GM12878 (cell line): ENCODE results near the gene FDX2. TPM values are rescaled to one million over a fixed set of nuclear protein-coding genes. Genes with fewer than 3 reads are reported as not detected.

Experiments used
- ATAC-seq: fragments of 200-7000 bp; cut with Tn5 transposase; 3 replicates; pipeline ENCODE4 v1.9.1; 2020; ENCODE audit warnings: mild to moderate bottlenecking, moderate library complexity
- BruUV-seq: library from RNA; stranded (reverse); fragments of 400-500 nt; replicated peaks from 2 replicates; lab custom pipeline; 2021; lab: Mats Ljungman, UMichigan
- CTCF ChIA-PET: fragments of 300-600 bp; sonication (Branson Sonifier 250); formaldehyde crosslinking; extraction: SDS; loops from one replicate; lab custom pipeline; 2021; ENCODE audit warnings: inconsistent platforms; lab: Yijun Ruan, JAX
- POLR2A ChIA-PET: fragments of 350-600 bp; formaldehyde crosslinking; extraction: SDS; loops from one replicate; lab custom pipeline; 2021; ENCODE audit warnings: inconsistent platforms; lab: Charles Lee
- RAD21 ChIA-PET: fragments of 300-600 bp; sonication (Branson Sonifier 250); formaldehyde crosslinking; loops from one replicate; lab custom pipeline; 2023; ENCODE audit warnings: antibody characterized with exemption; ENCODE audit not compliant: unreplicated experiment; lab: Charles Lee
- SMC1A ChIA-PET: fragments of 300-600 bp; sonication (Branson Sonifier 250); formaldehyde crosslinking; loops from one replicate; lab custom pipeline; 2023; ENCODE audit not compliant: unreplicated experiment, uncharacterized antibody; lab: Charles Lee
- DNase-seq: peaks from one replicate; pipeline ENCODE4 v3.0.0-alpha.2; 2011; ENCODE audit warnings: low read depth, low spot score
- FAIRE-seq: peaks from 3 replicates; lab custom pipeline; 2011; peaks lifted over from hg19 to GRCh38; lab: Jason Lieb, UNC
- H2AFZ ChIP-seq: 2 replicates; pipeline ENCODE4 v1.6.0; 2011; ENCODE audit warnings: low read depth, low read length, control low read depth; ENCODE audit not compliant: control insufficient read depth
- H3K27ac ChIP-seq: 2 replicates; pipeline ENCODE4 v1.5.1; 2011; ENCODE audit warnings: control low read depth; ENCODE audit not compliant: control insufficient read depth, insufficient read depth
- H3K27me3 ChIP-seq, 2 experiments: replicated peaks in 1 of 2; 2 replicates each; pipeline versions ENCODE4 v1.6.0 to v1.6.1; 2011; ENCODE audit warnings: low read length in 1 of 2; ENCODE audit not compliant: control insufficient read depth in 2 of 2, insufficient read depth in 2 of 2
- H3K36me3 ChIP-seq, 2 experiments: 2 replicates each; pipeline ENCODE4 v1.5.1; 2011; ENCODE audit warnings: low read length in 1 of 2; ENCODE audit not compliant: control insufficient read depth in 2 of 2, insufficient read depth in 2 of 2
- H3K4me1 ChIP-seq: 2 replicates; pipeline ENCODE4 v1.6.1; 2011; ENCODE audit warnings: mild to moderate bottlenecking, low read length, moderate library complexity, mixed read lengths; ENCODE audit not compliant: control insufficient read depth, insufficient read depth
- H3K4me2 ChIP-seq: 2 replicates; pipeline ENCODE4 v1.6.0; 2011; ENCODE audit warnings: control low read depth; ENCODE audit not compliant: control insufficient read depth, insufficient read depth
- H3K4me3 ChIP-seq: fragments of 200-600 bp; sonication (generic); 2 replicates; pipeline ENCODE4 v1.5.1; 2016
- H3K79me2 ChIP-seq: 2 replicates; pipeline ENCODE4 v1.6.0; 2011; ENCODE audit warnings: low read length; ENCODE audit not compliant: control insufficient read depth, insufficient read depth
- H3K9ac ChIP-seq: 2 replicates; pipeline ENCODE4 v1.8.0; 2011; ENCODE audit warnings: low read length, control low read depth, mixed read lengths; ENCODE audit not compliant: control insufficient read depth, insufficient read depth
- H3K9me3 ChIP-seq: replicated peaks from 3 replicates; pipeline ENCODE4 v1.5.1; 2011; ENCODE audit warnings: mild to moderate bottlenecking, low read length; ENCODE audit not compliant: control insufficient read depth, insufficient read depth
- H4K20me1 ChIP-seq: 2 replicates; pipeline ENCODE4 v1.6.0; 2011; ENCODE audit not compliant: control insufficient read depth, insufficient read depth
- CBX5 ChIP-seq: sonication (generic); IDR thresholded peaks from 2 replicates; pipeline ENCODE4 v1.6.1; 2016; ENCODE audit warnings: low read depth, moderate library complexity, mild to moderate bottlenecking, inconsistent platforms
- CHD4 ChIP-seq: fragments of 200-600 bp; sonication (generic); IDR thresholded peaks from 2 replicates; pipeline ENCODE4 v1.6.1; 2016; ENCODE audit warnings: mild to moderate bottlenecking
- EED ChIP-seq: sonication (generic); IDR thresholded peaks from 2 replicates; pipeline ENCODE4 v1.6.1; 2016; ENCODE audit warnings: antibody characterized with exemption, low read depth
- EP300 ChIP-seq, 2 experiments: fragments of 150-350 bp in 1 of 2; IDR thresholded peaks; 2 replicates each; pipeline ENCODE4 v1.6.1; 2011 to 2012; ENCODE audit warnings: low read depth in 2 of 2, low read length in 2 of 2, borderline replicate concordance in 1 of 2, improper control_type of control experiment in 1 of 2, inconsistent platforms in 1 of 2; ENCODE audit not compliant: control insufficient read depth in 1 of 2
- ESRRA ChIP-seq: IDR thresholded peaks from 2 replicates; pipeline ENCODE4 v1.6.1; 2012; ENCODE audit warnings: mild to moderate bottlenecking, low read length, improper control_type of control experiment
- FOS ChIP-seq: IDR thresholded peaks from 3 replicates; pipeline ENCODE4 v1.6.1; 2011; ENCODE audit warnings: borderline replicate concordance; ENCODE audit not compliant: insufficient read length; ENCODE audit errors: extremely low read depth
- GATAD2B ChIP-seq: fragments of 450-650 bp; conservative IDR thresholded peaks from 2 replicates; pipeline ENCODE4 v1.6.1; 2017; ENCODE audit warnings: low read depth, mild to moderate bottlenecking, moderate library complexity
- IKZF1 ChIP-seq: fragments of 450-650 bp; conservative IDR thresholded peaks from 2 replicates; pipeline ENCODE4 v1.6.1; 2017; ENCODE audit warnings: antibody characterized with exemption, mild to moderate bottlenecking
- JUND ChIP-seq: IDR thresholded peaks from 2 replicates; pipeline ENCODE4 v1.6.1; 2012; ENCODE audit warnings: low read depth, mild to moderate bottlenecking, low read length, improper control_type of control experiment, moderate library complexity
- MEF2A ChIP-seq: IDR thresholded peaks from 2 replicates; pipeline ENCODE4 v1.6.1; 2011; ENCODE audit warnings: low read depth, mild to moderate bottlenecking, low read length, moderate library complexity; ENCODE audit not compliant: insufficient read depth
- PAX8 ChIP-seq: fragments of 450-650 bp; IDR thresholded peaks from 2 replicates; pipeline ENCODE4 v1.6.1; 2017; ENCODE audit warnings: mild to moderate bottlenecking, moderate library complexity
- SP1 ChIP-seq: IDR thresholded peaks from one replicate; pipeline ENCODE4 v1.6.1; 2011; ENCODE audit warnings: low read depth, low read length
- TAF1 ChIP-seq: IDR thresholded peaks from 2 replicates; pipeline ENCODE4 v1.6.1; 2011; ENCODE audit warnings: mild to moderate bottlenecking, low read depth, low read length, borderline replicate concordance
- TCF12 ChIP-seq: IDR thresholded peaks from 2 replicates; pipeline ENCODE4 v1.6.1; 2011; ENCODE audit warnings: low read depth, mild to moderate bottlenecking, low read length
- YBX1 ChIP-seq: fragments of 450-650 bp; IDR thresholded peaks from 2 replicates; pipeline ENCODE4 v1.6.1; 2016; ENCODE audit warnings: antibody characterized with exemption
- ZNF687 ChIP-seq: fragments of 450-650 bp; IDR thresholded peaks from 2 replicates; pipeline ENCODE4 v1.6.1; 2017; ENCODE audit warnings: mild to moderate bottlenecking, moderate library complexity
- WGBS: methylation state at CpG from one replicate; pipeline ENCODE4 v1.1.6; 2016; ENCODE audit warnings: low lambda C conversion rate; ENCODE audit not compliant: insufficient replicate concordance, insufficient coverage; ENCODE audit errors: missing lambda C conversion rate; 5-methylcytosine and 5-hydroxymethylcytosine counted together
- in situ Hi-C: fragments of 300-500 bp; cut with MboI; formaldehyde crosslinking; loops from 9 replicates; pipeline ENCODE4 v1.14.3; 2018; ENCODE audit warnings: mixed read lengths
- intact Hi-C: fragments of 100-400 bp; cut with micrococcal nuclease; formaldehyde crosslinking; loops from one replicate; pipeline ENCODE4 v1.14.2; 2022; ENCODE audit not compliant: unreplicated experiment
- polyA plus RNA-seq, 11 experiments: library from polyadenylated mRNA; depleted of rRNA in 4 of 11; unstranded in 6 of 11; stranded (reverse) in 5 of 11; fragments of >200 nt; fragmentation: Nextera tagmentation in 4 of 11; fragmentation: Illumina TruSeq in 1 of 11; extraction: Ambion mirVana in 4 of 11; extraction: Trizol in 1 of 11; gene quantifications; 1 replicate in 1 of 11; 2 replicates in 10 of 11; pipeline versions ENCODE4 v1.2.1 to v1.2.3, GENCODE V29; 2011 to 2016; ENCODE audit warnings: inconsistent platforms in 2 of 11, missing spikeins in 2 of 11, low read depth in 1 of 11
- total RNA-seq, 4 experiments: library from RNA; depleted of rRNA in 3 of 4; stranded (reverse); fragments of >200 nt in 3 of 4; fragmentation: Illumina TruSeq in 1 of 4; extraction: Trizol in 1 of 4; gene quantifications; 2 replicates each; pipeline versions ENCODE4 v1.2.1 to v1.2.3, GENCODE V29; 2013 to 2021
- TF ChIP-seq, protein P1 (sequence below): IDR thresholded peaks from 2 replicates; pipeline ENCODE4 v1.6.1; 2012; ENCODE audit warnings: low read depth, low read length, improper control_type of control experiment

FDX2 gene
- total and polyA plus RNA-seq, 10 of the 15 experiments (the other 5 are each of a cell fraction or from before 2014, with no cell fraction given) = 1.4 to 50.4 (median 24.7) TPM

GRCh38 chr19:10346509-10346908 is 30.7 kb upstream of the FDX2 start:
- ChIA-PET POLR2A (no interaction called here), CTCF (no interaction called here), SMC1A (no interaction called here), RAD21 (no interaction called here)
- no peaks in the 10 kb centered on the region for H3K27me3 ChIP-seq
- no peak overlapping the region for H3K9ac ChIP-seq
- H3K4me1 ChIP-seq = no peaks in the 10 kb centered on the region
- BruUV-seq = no TSS peak
- intact Hi-C loops (no loop called here), in situ Hi-C loops (no loop called here)
- H3K79me2 ChIP-seq = no peaks in the 10 kb centered on the region
- H3K27ac ChIP-seq = no peak overlapping the region
- DNase-seq (no peak), FAIRE-seq (no peak), ATAC-seq (no peak)
- H4K20me1 ChIP-seq = no peaks in the 10 kb centered on the region
- H3K4me2 ChIP-seq = no peak overlapping the region
- no peaks in the 10 kb centered on the region for H3K9me3 ChIP-seq
- H3K36me3 ChIP-seq = peaks cover 4% of the 10 kb centered on the region in 2 experiments; a peak in 3 of 4 replicates
- TF ChIP-seq EED (no peak), YBX1 (no peak), ESRRA (no peak), GATAD2B (no peak), EP300 (IDR thresholded peaks at IDR 0.05; ENCODE audit: borderline replicate concordance in 1 of 2, control insufficient read depth in 1 of 2, low read depth in 2 of 2, low read length in 2 of 2) (no peak), IKZF1 (no peak), MEF2A (no peak), SP1 (no peak), FOS (no peak), CBX5 (no peak), CHD4 (no peak), PAX8 (no peak), ZNF687 (no peak), JUND (no peak), TAF1 (no peak), TCF12 (no peak)
- TF ChIP-seq, protein P1, sequence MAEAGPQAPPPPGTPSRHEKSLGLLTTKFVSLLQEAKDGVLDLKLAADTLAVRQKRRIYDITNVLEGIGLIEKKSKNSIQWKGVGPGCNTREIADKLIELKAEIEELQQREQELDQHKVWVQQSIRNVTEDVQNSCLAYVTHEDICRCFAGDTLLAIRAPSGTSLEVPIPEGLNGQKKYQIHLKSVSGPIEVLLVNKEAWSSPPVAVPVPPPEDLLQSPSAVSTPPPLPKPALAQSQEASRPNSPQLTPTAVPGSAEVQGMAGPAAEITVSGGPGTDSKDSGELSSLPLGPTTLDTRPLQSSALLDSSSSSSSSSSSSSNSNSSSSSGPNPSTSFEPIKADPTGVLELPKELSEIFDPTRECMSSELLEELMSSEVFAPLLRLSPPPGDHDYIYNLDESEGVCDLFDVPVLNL = no peak
- TF ChIP-seq, all 136 proteins: peak for 0
- H2AFZ ChIP-seq = no peak overlapping the region
- WGBS = 57% methylated on average over 10 of the region's 10 CpGs
- H3K4me3 ChIP-seq = no peak overlapping the region
